DND-41 (cell line): ENCODE measurements around the gene ANKS1A.

Experiments used
- EZH2 ChIP-seq: IDR thresholded peaks from 3 replicates; pipeline ENCODE4 v1.6.1; 2012; ENCODE audit warnings: borderline replicate concordance, low read depth, mild to moderate bottlenecking, moderate library complexity, low read length, inconsistent platforms; ENCODE audit not compliant: severe bottlenecking
- TF ChIP-seq, protein P1 (sequence below): IDR thresholded peaks from 2 replicates; pipeline ENCODE4 v1.5.1; 2012; ENCODE audit warnings: borderline replicate concordance, low read length, moderate library complexity, mild to moderate bottlenecking; ENCODE audit not compliant: poor library complexity, severe bottlenecking; ENCODE audit errors: extremely low read depth

DNA sequence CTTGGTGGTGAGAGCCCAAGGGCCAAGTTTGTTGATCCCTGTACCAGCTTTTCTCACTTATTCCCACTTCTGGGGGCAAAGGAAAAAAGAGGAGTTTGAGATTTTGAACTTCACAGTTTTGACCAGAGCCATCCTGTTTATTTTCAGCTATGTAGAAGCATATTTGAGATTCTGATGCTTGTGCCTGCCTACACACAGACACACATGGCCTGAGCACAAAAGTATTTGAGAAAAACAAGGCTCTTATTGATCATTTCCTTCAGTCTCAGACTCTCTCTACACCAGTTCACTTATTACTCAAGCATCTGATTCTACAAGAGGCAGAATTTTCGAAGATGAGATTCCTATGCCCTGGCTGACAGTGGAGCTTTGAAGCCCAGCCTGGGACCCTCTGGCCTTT, 151.3 kb downstream of the ANKS1A start:
- TF ChIP-seq, protein P1, sequence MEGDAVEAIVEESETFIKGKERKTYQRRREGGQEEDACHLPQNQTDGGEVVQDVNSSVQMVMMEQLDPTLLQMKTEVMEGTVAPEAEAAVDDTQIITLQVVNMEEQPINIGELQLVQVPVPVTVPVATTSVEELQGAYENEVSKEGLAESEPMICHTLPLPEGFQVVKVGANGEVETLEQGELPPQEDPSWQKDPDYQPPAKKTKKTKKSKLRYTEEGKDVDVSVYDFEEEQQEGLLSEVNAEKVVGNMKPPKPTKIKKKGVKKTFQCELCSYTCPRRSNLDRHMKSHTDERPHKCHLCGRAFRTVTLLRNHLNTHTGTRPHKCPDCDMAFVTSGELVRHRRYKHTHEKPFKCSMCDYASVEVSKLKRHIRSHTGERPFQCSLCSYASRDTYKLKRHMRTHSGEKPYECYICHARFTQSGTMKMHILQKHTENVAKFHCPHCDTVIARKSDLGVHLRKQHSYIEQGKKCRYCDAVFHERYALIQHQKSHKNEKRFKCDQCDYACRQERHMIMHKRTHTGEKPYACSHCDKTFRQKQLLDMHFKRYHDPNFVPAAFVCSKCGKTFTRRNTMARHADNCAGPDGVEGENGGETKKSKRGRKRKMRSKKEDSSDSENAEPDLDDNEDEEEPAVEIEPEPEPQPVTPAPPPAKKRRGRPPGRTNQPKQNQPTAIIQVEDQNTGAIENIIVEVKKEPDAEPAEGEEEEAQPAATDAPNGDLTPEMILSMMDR: no peak
- TF ChIP-seq EZH2: no peak
